BLaER1 (cell line): Measurements from ENCODE around the gene CATSPER1.

Experiments used
- H3K27ac ChIP-seq: shearing (Covaris generic); formaldehyde crosslinking; 2 replicates; pipeline ENCODE4 v1.8.1; 2022
- H3K27me3 ChIP-seq: shearing (Covaris generic); formaldehyde crosslinking; 2 replicates; pipeline ENCODE4 v1.8.1; 2022
- H3K36me3 ChIP-seq: shearing (Covaris generic); formaldehyde crosslinking; 2 replicates; pipeline ENCODE4 v1.8.1; 2022
- H3K4me1 ChIP-seq: shearing (Covaris generic); formaldehyde crosslinking; 2 replicates; pipeline ENCODE4 v1.8.1; 2022
- H3K4me2 ChIP-seq: shearing (Covaris generic); formaldehyde crosslinking; 2 replicates; pipeline ENCODE4 v1.8.1; 2022
- H3K4me3 ChIP-seq: shearing (Covaris generic); formaldehyde crosslinking; 2 replicates; pipeline ENCODE4 v1.8.1; 2022
- H3K9ac ChIP-seq: shearing (Covaris generic); formaldehyde crosslinking; 2 replicates; pipeline ENCODE4 v1.8.1; 2022
- H3K9me3 ChIP-seq: shearing (Covaris generic); formaldehyde crosslinking; 2 replicates; pipeline ENCODE4 v1.8.1; 2022
- H4K20me1 ChIP-seq: shearing (Covaris generic); formaldehyde crosslinking; 2 replicates; pipeline ENCODE4 v1.8.1; 2022
- Cebpa-rat ChIP-seq: shearing (Covaris generic); IDR thresholded peaks from 2 replicates; pipeline ENCODE4 v1.8.1; 2022

CATSPER1 gene

GRCh38 chr11:65976216-65977176, 49.8 kb downstream of the CATSPER1 start:
- H3K36me3 ChIP-seq, result peaks cover 89% of the 10 kb centered on the region

GRCh38 chr11:65975771-65976170, 50.5 kb downstream of the CATSPER1 start:
- no peak for TF ChIP-seq Cebpa-rat
- Histone ChIP-seq H3K4me3 (no peak overlapping the region), H3K27me3 (no peaks in the 10 kb centered on the region), H4K20me1 (no peaks in the 10 kb centered on the region; the same call in 1 of the 2 replicates), H3K9ac (no peak overlapping the region), H3K9me3 (no peaks in the 10 kb centered on the region), H3K36me3 (peaks cover 90% of the 10 kb centered on the region), H3K4me2 (no peak overlapping the region), H3K27ac (no peak overlapping the region), H3K4me1 (peaks cover under 1% of the 10 kb centered on the region; the same call in 1 of the 2 replicates)

More at GRCh38 chr11:65976216-65977176, 49.8 kb downstream of the CATSPER1 start:
- H3K27me3 ChIP-seq, result no peaks in the 10 kb centered on the region
- no peak overlapping the region for H3K27ac ChIP-seq
- no peaks in the 10 kb centered on the region for H3K9me3 ChIP-seq
- no peak for TF ChIP-seq Cebpa-rat
- H3K9ac ChIP-seq, result no peak overlapping the region
- no peak overlapping the region for H3K4me2 ChIP-seq
- H4K20me1 ChIP-seq, result no peaks in the 10 kb centered on the region; the same call in 1 of the 2 replicates
- peaks cover 7% of the 10 kb centered on the region; the same call in 1 of the 2 replicates for H3K4me1 ChIP-seq
- H3K4me3 ChIP-seq, result no peak overlapping the region

GRCh38 chr11:65973439-65974110, 52.7 kb downstream of the CATSPER1 start:
- TF ChIP-seq Cebpa-rat, result no peak

GRCh38 chr11:65972116-65972515, 54.2 kb downstream of the CATSPER1 start:
- Histone ChIP-seq H3K4me2 (no peak overlapping the region), H3K4me3 (no peak overlapping the region), H3K36me3 (peaks cover 91% of the 10 kb centered on the region), H3K4me1 (no peaks in the 10 kb centered on the region), H4K20me1 (peaks cover 14% of the 10 kb centered on the region), H3K9ac (no peak overlapping the region), H3K9me3 (no peaks in the 10 kb centered on the region), H3K27me3 (no peaks in the 10 kb centered on the region), H3K27ac (no peak overlapping the region)
- TF ChIP-seq Cebpa-rat, result no peak

More at GRCh38 chr11:65973439-65974110, 52.7 kb downstream of the CATSPER1 start:
- H3K4me2 ChIP-seq, result no peak overlapping the region
- H3K9ac ChIP-seq, result no peak overlapping the region
- no peaks in the 10 kb centered on the region for H3K4me1 ChIP-seq
- H3K36me3 ChIP-seq, result peaks cover 91% of the 10 kb centered on the region
- H3K27ac ChIP-seq, result no peak overlapping the region
- no peak overlapping the region for H3K4me3 ChIP-seq
- peaks cover 12% of the 10 kb centered on the region for H4K20me1 ChIP-seq
- no peaks in the 10 kb centered on the region for H3K27me3 ChIP-seq
- no peaks in the 10 kb centered on the region for H3K9me3 ChIP-seq

- peaks cover under 1% of the 10 kb centered on the region for H3K4me1 ChIP-seq
- H3K27ac ChIP-seq, result no peak overlapping the region
- H3K9me3 ChIP-seq, result no peaks in the 10 kb centered on the region
- H3K36me3 ChIP-seq, result peaks cover 91% of the 10 kb centered on the region
- H3K4me3 ChIP-seq, result no peak overlapping the region
- peaks cover 28% of the 10 kb centered on the region for H4K20me1 ChIP-seq
- no peak overlapping the region for H3K4me2 ChIP-seq
- no peak for TF ChIP-seq Cebpa-rat
- no peaks in the 10 kb centered on the region for H3K27me3 ChIP-seq
- no peak overlapping the region for H3K9ac ChIP-seq
These were observed 57.4 kb downstream of the CATSPER1 start for GRCh38 chr11:65968600-65969482.

GRCh38 chr11:65967329-65967934, 58.8 kb downstream of the CATSPER1 start:
- Histone ChIP-seq H3K9me3 (no peaks in the 10 kb centered on the region), H3K27ac (no peak overlapping the region), H4K20me1 (peaks cover 42% of the 10 kb centered on the region), H3K4me3 (no peak overlapping the region), H3K4me1 (peaks cover 15% of the 10 kb centered on the region), H3K4me2 (no peak overlapping the region), H3K9ac (no peak overlapping the region), H3K27me3 (no peaks in the 10 kb centered on the region), H3K36me3 (peaks cover 85% of the 10 kb centered on the region)
- no peak for TF ChIP-seq Cebpa-rat
